HG03442 (cell line): ENCODE measurements around the gene MBD3.
"Not testable (repeated sequence)": the region's sequence is repeated elsewhere in the genome, so short reads cannot be mapped to it uniquely, and the experiment has no call there.

Experiments used
- ATAC-seq: cut with Tn5 transposase; IDR thresholded peaks from one replicate; pipeline ENCODE4 v1.9.1; 2021; ENCODE audit warnings: mild to moderate bottlenecking, moderate library complexity; ENCODE audit not compliant: unreplicated experiment

Gene MBD3

GRCh38 chr19:1592755-1593500, at the start of gene MBD3:
MBD3 (minus strand) TSS chr19:1592865; CDS start chr19:1592631, 234 bp downstream.
- peak; percentile 57 for ATAC-seq

- not testable (repeated sequence) for ATAC-seq
Observed at GRCh38 chr19:1640893-1641448, 48.3 kb upstream of the MBD3 start.

GRCh38 chr19:1636325-1637236, 43.9 kb upstream of the MBD3 start:
- ATAC-seq = no peak

- ATAC-seq = no peak
Observed at GRCh38 chr19:1634938-1635243, 42.2 kb upstream of the MBD3 start.

- no peak for ATAC-seq
Observed at GRCh38 chr19:1634242-1634937, 41.7 kb upstream of the MBD3 start.

GRCh38 chr19:1633269-1633826, 40.7 kb upstream of the MBD3 start:
- ATAC-seq = no peak

- no peak for ATAC-seq
Observed at GRCh38 chr19:1632462-1633268, 40.0 kb upstream of the MBD3 start.

- no peak for ATAC-seq
Observed at GRCh38 chr19:1631557-1632100, 39.0 kb upstream of the MBD3 start.

- no peak for ATAC-seq
Observed at GRCh38 chr19:1630811-1631210, 38.1 kb upstream of the MBD3 start.

- no peak for ATAC-seq
Observed at GRCh38 chr19:1630012-1630411, 37.3 kb upstream of the MBD3 start.

- no peak for ATAC-seq
Observed at GRCh38 chr19:1629256-1629808, 36.7 kb upstream of the MBD3 start.

GRCh38 chr19:1627194-1627593, 34.5 kb upstream of the MBD3 start:
- ATAC-seq = no peak

GRCh38 chr19:1626417-1627010, 33.8 kb upstream of the MBD3 start:
- no peak for ATAC-seq

GRCh38 chr19:1624458-1624857, 31.8 kb upstream of the MBD3 start:
- no peak for ATAC-seq

- ATAC-seq = no peak
Observed at GRCh38 chr19:1622541-1622940, 29.9 kb upstream of the MBD3 start.

- no peak for ATAC-seq
Observed at GRCh38 chr19:1622007-1622406, 29.3 kb upstream of the MBD3 start.

GRCh38 chr19:1621574-1621973, 28.9 kb upstream of the MBD3 start:
- no peak for ATAC-seq

GRCh38 chr19:1621021-1621420, 28.4 kb upstream of the MBD3 start:
- ATAC-seq = no peak

GRCh38 chr19:1620502-1620901, 27.8 kb upstream of the MBD3 start:
- ATAC-seq = no peak
